ENCODE data around the gene DCP2. TPM values are rescaled to one million over a fixed set of nuclear protein-coding genes. Genes with fewer than 3 reads are reported as not detected.

Gene DCP2
- total RNA-seq, 1 experiment from 2014 or later: 186 TPM

GRCh38 chr5:112933651-112934365 lies 42.8 kb upstream of the DCP2 start:
- no peaks in the 10 kb centered on the region for H3K27me3 Mint-ChIP-seq (ENCODE audit: low read depth)
- no peak for ATAC-seq
- TF ChIP-seq CTCF (IDR thresholded peaks at IDR 0.05) (no peak), MYBL2 (CRISPR knock-in tag; IDR thresholded peaks at IDR 0.05) (no peak), CDX4 (CRISPR knock-in tag; IDR thresholded peaks at IDR 0.05; ENCODE audit: borderline replicate concordance) (no peak), ZNF219 (CRISPR knock-in tag; IDR thresholded peaks at IDR 0.05; ENCODE audit: borderline replicate concordance) (no peak), ZNF532 (CRISPR knock-in tag; IDR thresholded peaks at IDR 0.05; ENCODE audit: borderline replicate concordance) (no peak), GTF2I (CRISPR knock-in tag; conservative IDR thresholded peaks at IDR 0.05) (no peak), ZBTB43 (CRISPR knock-in tag; IDR thresholded peaks at IDR 0.05) (no peak), RORB (CRISPR knock-in tag; IDR thresholded peaks at IDR 0.05) (no peak), ETV6 (CRISPR knock-in tag; IDR thresholded peaks at IDR 0.05) (no peak), ATF3 (CRISPR knock-in tag; conservative IDR thresholded peaks at IDR 0.05) (no peak), AR (CRISPR knock-in tag; IDR thresholded peaks at IDR 0.05) (no peak), ZNF423 (CRISPR knock-in tag; IDR thresholded peaks at IDR 0.05) (no peak), ZNF671 (CRISPR knock-in tag; IDR thresholded peaks at IDR 0.05) (no peak), USF2 (CRISPR knock-in tag; IDR thresholded peaks at IDR 0.05) (no peak), NR1H2 (CRISPR knock-in tag; IDR thresholded peaks at IDR 0.05) (no peak), ARID4B (CRISPR knock-in tag; IDR thresholded peaks at IDR 0.05; ENCODE audit: borderline replicate concordance) (no peak), EMX1 (CRISPR knock-in tag; IDR thresholded peaks at IDR 0.05) (no peak), IRF2 (CRISPR knock-in tag; IDR thresholded peaks at IDR 0.05; ENCODE audit: borderline replicate concordance, low read depth) (no peak)

More at GRCh38 chr5:112933651-112934365, 42.8 kb upstream of the DCP2 start:
- Mint-ChIP-seq H3K27ac (no peak overlapping the region), H3K4me3 (no peak overlapping the region), H3K9me3 (no peaks in the 10 kb centered on the region), H3K36me3 (0 out of 2 replicates have a peak, but pooled peaks cover 8% of the 10 kb centered on the region), H3K4me1 (peaks cover 2% of the 10 kb centered on the region; the same call in 1 of the 2 replicates)
- CTCF ChIA-PET: no interaction called here
- POLR2A ChIA-PET: interaction anchor here (0.5 kb wide), 1 partner anchor 841 kb away, joined by 5 read pairs; no protein-coding TSS in a partner anchor
- DNase-seq (ENCODE audit: low spot score): no peak

Data from WTC11 (cell line).